T-helper 1 cell treated with Interleukin-12 subunit alpha and Interleukin-12 subunit beta and Interleukin-4 antibody, amounts not matched to agents 30 μg/mL and 1 μg/mL, for 36 hours (primary cell): ENCODE measurements around the gene BCL2A1.

ENCODE experiments used
- H3K27ac Mint-ChIP-seq: one replicate; pipeline ENCODE4 v1.8.0; 2021; ENCODE audit warnings: mild to moderate bottlenecking, mixed read lengths
- H3K27me3 Mint-ChIP-seq: one replicate; pipeline ENCODE4 v1.8.0; 2021; ENCODE audit warnings: low read depth, mixed read lengths
- H3K36me3 Mint-ChIP-seq: one replicate; pipeline ENCODE4 v1.8.0; 2021; ENCODE audit warnings: low read depth, mixed read lengths
- H3K4me1 Mint-ChIP-seq: one replicate; pipeline ENCODE4 v1.8.0; 2021; ENCODE audit warnings: low read depth, mixed read lengths
- H3K4me3 Mint-ChIP-seq: one replicate; pipeline ENCODE4 v1.8.0; 2021; ENCODE audit warnings: mild to moderate bottlenecking, moderate library complexity, mixed read lengths
- H3K9me3 Mint-ChIP-seq: one replicate; pipeline ENCODE4 v1.8.0; 2021; ENCODE audit warnings: mixed read lengths

BCL2A1 gene

GRCh38 chr15:79914728-79915127, 56.3 kb downstream of the BCL2A1 start:
- no peaks in the 10 kb centered on the region for H3K27me3 Mint-ChIP-seq
- H3K9me3 Mint-ChIP-seq, result peaks cover 76% of the 10 kb centered on the region
- H3K4me1 Mint-ChIP-seq, result peaks cover 8% of the 10 kb centered on the region
- H3K4me3 Mint-ChIP-seq, result no peak overlapping the region
- H3K36me3 Mint-ChIP-seq, result peaks cover 80% of the 10 kb centered on the region
- H3K27ac Mint-ChIP-seq, result no peak overlapping the region
